ENCODE results near the gene UROC1.
"Not testable (repeated sequence)": the region's sequence is repeated elsewhere in the genome, so short reads cannot be mapped to it uniquely, and the experiment has no call there.

UROC1 gene

GRCh38 chr3:126536126-126536525, 18.6 kb upstream of the UROC1 start:
- H3K9me3 ChIP-seq (ENCODE audit: control insufficient read depth, low read length), result no peaks in the 10 kb centered on the region
- no peak overlapping the region for H4K91ac ChIP-seq (ENCODE audit: low read length)
- no peaks in the 10 kb centered on the region for H3K79me1 ChIP-seq (replicated peaks; ENCODE audit: low read length, poor library complexity, severe bottlenecking)
- no peak overlapping the region for H3K14ac ChIP-seq (ENCODE audit: low read length in 2 of 2)
- H3K27me3 ChIP-seq (ENCODE audit: control insufficient read depth in 1 of 2, insufficient read depth in 1 of 2, low read length in 2 of 2), result peaks cover 23 to 81% of the 10 kb centered on the region in 2 experiments
- H2AFZ ChIP-seq (ENCODE audit: low read depth, low read length), result no peak overlapping the region
- no peak overlapping the region for H2BK5ac ChIP-seq (ENCODE audit: low read depth, low read length, poor library complexity, severe bottlenecking)
- H3K4ac ChIP-seq (ENCODE audit: low read depth in 1 of 2, low read length in 2 of 2), result no peak overlapping the region
- H4K8ac ChIP-seq (ENCODE audit: low read length), result no peak overlapping the region
- no peak overlapping the region for H3K4me2 ChIP-seq (ENCODE audit: low read length, poor library complexity, severe bottlenecking)
- 86% methylated on average over 3 of the region's 3 CpGs for WGBS
- H2AK5ac ChIP-seq (ENCODE audit: low read length, severe bottlenecking), result no peak overlapping the region
- no peak overlapping the region for H3K4me3 ChIP-seq (ENCODE audit: insufficient read depth in 1 of 2, low read depth in 1 of 2, low read length in 2 of 2)
- no peak overlapping the region for H2BK12ac ChIP-seq (ENCODE audit: low read length in 2 of 2)
- H3K27ac ChIP-seq (ENCODE audit: low read length, poor library complexity, severe bottlenecking), result no peak overlapping the region
- H2BK15ac ChIP-seq (ENCODE audit: low read depth, poor library complexity, severe bottlenecking), result no peak overlapping the region
- H3K23ac ChIP-seq (ENCODE audit: low read length in 2 of 2), result no peak overlapping the region
- no peak for DNase-seq
- H3K9ac ChIP-seq (ENCODE audit: low read length), result no peak overlapping the region
- H3K36me3 ChIP-seq (ENCODE audit: control insufficient read depth in 1 of 2, insufficient read depth in 2 of 2, low read depth in 1 of 2, low read length in 2 of 2), result no peaks in the 10 kb centered on the region
- H3K18ac ChIP-seq (ENCODE audit: low read depth in 1 of 2, low read length in 2 of 2), result no peak overlapping the region
- no peak overlapping the region for H2BK120ac ChIP-seq (ENCODE audit: low read depth, low read length)
- H3K4me1 ChIP-seq (ENCODE audit: control insufficient read depth, insufficient read depth, low read depth, low read length), result peaks cover 16% of the 10 kb centered on the region

- Histone ChIP-seq H2BK120ac (ENCODE audit: low read depth, low read length) (no peak overlapping the region), H3K18ac (ENCODE audit: low read depth in 1 of 2, low read length in 2 of 2) (no peak overlapping the region), H2BK5ac (ENCODE audit: low read depth, low read length, poor library complexity, severe bottlenecking) (no peak overlapping the region), H3K9me3 (ENCODE audit: control insufficient read depth, low read length) (no peaks in the 10 kb centered on the region), H4K91ac (ENCODE audit: low read length) (no peak overlapping the region), H2AFZ (ENCODE audit: low read depth, low read length) (no peak overlapping the region), H3K23ac (ENCODE audit: low read length in 2 of 2) (no peak overlapping the region), H3K79me1 (replicated peaks; ENCODE audit: low read length, poor library complexity, severe bottlenecking) (no peaks in the 10 kb centered on the region), H3K4me3 (ENCODE audit: insufficient read depth in 1 of 2, low read depth in 1 of 2, low read length in 2 of 2) (no peak overlapping the region), H3K14ac (ENCODE audit: low read length in 2 of 2) (no peak overlapping the region), H3K4me2 (ENCODE audit: low read length, poor library complexity, severe bottlenecking) (no peak overlapping the region), H2BK12ac (ENCODE audit: low read length in 2 of 2) (no peak overlapping the region), H2AK5ac (ENCODE audit: low read length, severe bottlenecking) (no peak overlapping the region), H3K9ac (ENCODE audit: low read length) (no peak overlapping the region), H4K8ac (ENCODE audit: low read length) (no peak overlapping the region), H3K4me1 (ENCODE audit: control insufficient read depth, insufficient read depth, low read depth, low read length) (peaks cover 12% of the 10 kb centered on the region), H3K36me3 (ENCODE audit: control insufficient read depth in 1 of 2, insufficient read depth in 2 of 2, low read depth in 1 of 2, low read length in 2 of 2) (no peaks in the 10 kb centered on the region), H3K27me3 (ENCODE audit: control insufficient read depth in 1 of 2, insufficient read depth in 1 of 2, low read length in 2 of 2) (peaks cover 23 to 83% of the 10 kb centered on the region in 2 experiments), H3K4ac (ENCODE audit: low read depth in 1 of 2, low read length in 2 of 2) (no peak overlapping the region), H3K27ac (ENCODE audit: low read length, poor library complexity, severe bottlenecking) (no peak overlapping the region), H2BK15ac (ENCODE audit: low read depth, poor library complexity, severe bottlenecking) (no peak overlapping the region)
- no peak for DNase-seq
These were observed 18.1 kb upstream of the UROC1 start for GRCh38 chr3:126535636-126536035.

- not testable (repeated sequence) for H3K23ac ChIP-seq (ENCODE audit: low read length in 2 of 2); H2BK15ac ChIP-seq (ENCODE audit: low read depth, poor library complexity, severe bottlenecking); H3K18ac ChIP-seq (ENCODE audit: low read depth in 1 of 2, low read length in 2 of 2); H2BK12ac ChIP-seq (ENCODE audit: low read length in 2 of 2); H3K9ac ChIP-seq (ENCODE audit: low read length); H3K79me1 ChIP-seq (replicated peaks; ENCODE audit: low read length, poor library complexity, severe bottlenecking); H3K36me3 ChIP-seq (ENCODE audit: control insufficient read depth in 1 of 2, insufficient read depth in 2 of 2, low read depth in 1 of 2, low read length in 2 of 2); H2BK5ac ChIP-seq (ENCODE audit: low read depth, low read length, poor library complexity, severe bottlenecking); H4K91ac ChIP-seq (ENCODE audit: low read length); H3K4me2 ChIP-seq (ENCODE audit: low read length, poor library complexity, severe bottlenecking); H2AFZ ChIP-seq (ENCODE audit: low read depth, low read length); H3K4me1 ChIP-seq (ENCODE audit: control insufficient read depth, insufficient read depth, low read depth, low read length); DNase-seq; H3K4ac ChIP-seq (ENCODE audit: low read depth in 1 of 2, low read length in 2 of 2); H2AK5ac ChIP-seq (ENCODE audit: low read length, severe bottlenecking); H3K14ac ChIP-seq (ENCODE audit: low read length in 2 of 2); H3K27ac ChIP-seq (ENCODE audit: low read length, poor library complexity, severe bottlenecking); H4K8ac ChIP-seq (ENCODE audit: low read length); H2BK120ac ChIP-seq (ENCODE audit: low read depth, low read length); H3K9me3 ChIP-seq (ENCODE audit: control insufficient read depth, low read length); H3K4me3 ChIP-seq (ENCODE audit: insufficient read depth in 1 of 2, low read depth in 1 of 2, low read length in 2 of 2)
- 93% methylated on average over 7 of the region's 7 CpGs for WGBS
- H3K27me3 ChIP-seq (ENCODE audit: control insufficient read depth in 1 of 2, insufficient read depth in 1 of 2, low read length in 2 of 2), result peaks cover 23 to 86% of the 10 kb centered on the region in 2 experiments
These were observed 17.1 kb upstream of the UROC1 start for GRCh38 chr3:126534716-126535115.

DNA sequence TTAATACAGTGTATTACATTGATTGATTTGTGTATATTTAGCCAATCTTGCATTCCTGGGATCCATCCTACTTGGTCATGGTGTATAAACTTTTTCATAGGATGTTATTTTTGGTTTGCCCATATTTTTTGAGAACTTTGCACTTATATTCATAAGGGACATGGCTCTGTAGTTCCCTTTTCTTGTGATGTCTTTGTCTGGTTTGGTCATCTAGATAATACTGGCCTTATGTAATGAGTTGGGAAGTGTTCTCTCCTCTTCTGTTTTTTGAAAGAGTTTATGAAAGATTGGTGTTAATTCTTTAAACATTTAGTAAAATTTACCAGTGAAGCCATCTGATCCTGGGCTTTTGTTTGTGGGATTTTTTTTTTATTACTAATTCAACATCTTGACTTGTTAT, 15.9 kb upstream of the UROC1 start:
- no peaks in the 10 kb centered on the region for H3K79me1 ChIP-seq (replicated peaks; ENCODE audit: low read length, poor library complexity, severe bottlenecking)
- H3K4me3 ChIP-seq (ENCODE audit: insufficient read depth in 1 of 2, low read depth in 1 of 2, low read length in 2 of 2), result no peak overlapping the region
- H2BK15ac ChIP-seq (ENCODE audit: low read depth, poor library complexity, severe bottlenecking), result no peak overlapping the region
- no peak overlapping the region for H4K91ac ChIP-seq (ENCODE audit: low read length)
- H2AFZ ChIP-seq (ENCODE audit: low read depth, low read length), result no peak overlapping the region
- H3K4ac ChIP-seq (ENCODE audit: low read depth in 1 of 2, low read length in 2 of 2), result no peak overlapping the region
- H3K9ac ChIP-seq (ENCODE audit: low read length), result no peak overlapping the region
- peaks cover 23 to 81% of the 10 kb centered on the region in 2 experiments for H3K27me3 ChIP-seq (ENCODE audit: control insufficient read depth in 1 of 2, insufficient read depth in 1 of 2, low read length in 2 of 2)
- H4K8ac ChIP-seq (ENCODE audit: low read length), result no peak overlapping the region
- H2BK5ac ChIP-seq (ENCODE audit: low read depth, low read length, poor library complexity, severe bottlenecking), result no peak overlapping the region
- H3K14ac ChIP-seq (ENCODE audit: low read length in 2 of 2), result no peak overlapping the region
- H3K27ac ChIP-seq (ENCODE audit: low read length, poor library complexity, severe bottlenecking), result no peak overlapping the region
- no peak for DNase-seq
- H3K23ac ChIP-seq (ENCODE audit: low read length in 2 of 2), result no peak overlapping the region
- H2BK120ac ChIP-seq (ENCODE audit: low read depth, low read length), result no peak overlapping the region
- no peak overlapping the region for H2AK5ac ChIP-seq (ENCODE audit: low read length, severe bottlenecking)
- peaks cover 13% of the 10 kb centered on the region for H3K4me1 ChIP-seq (ENCODE audit: control insufficient read depth, insufficient read depth, low read depth, low read length)
- no peaks in the 10 kb centered on the region for H3K36me3 ChIP-seq (ENCODE audit: control insufficient read depth in 1 of 2, insufficient read depth in 2 of 2, low read depth in 1 of 2, low read length in 2 of 2)
- H3K4me2 ChIP-seq (ENCODE audit: low read length, poor library complexity, severe bottlenecking), result no peak overlapping the region
- no peak overlapping the region for H3K18ac ChIP-seq (ENCODE audit: low read depth in 1 of 2, low read length in 2 of 2)
- H2BK12ac ChIP-seq (ENCODE audit: low read length in 2 of 2), result no peak overlapping the region
- H3K9me3 ChIP-seq (ENCODE audit: control insufficient read depth, low read length), result no peaks in the 10 kb centered on the region
